IMR-90 (cell line): ENCODE measurements around the gene MIPEP. TPM values are rescaled to one million over a fixed set of nuclear protein-coding genes. Genes with fewer than 3 reads are reported as not detected.
A peak's percentile ranks its signal among the peaks of the same experiment; 100 is the strongest.

ENCODE experiments used
- ATAC-seq: fragments of 200-7000 bp; cut with Tn5 transposase; 2 replicates; pipeline ENCODE4 v1.9.1; 2020; ENCODE audit warnings: low read depth, mild to moderate bottlenecking, moderate library complexity
- BruUV-seq: library from RNA; stranded (reverse); fragments of 400-500 nt; replicated peaks from 2 replicates; lab custom pipeline; 2021; lab: Mats Ljungman, UMichigan
- CTCF ChIA-PET: fragments of 300-600 bp; formaldehyde crosslinking; extraction: SDS; loops from one replicate; lab custom pipeline; 2021; ENCODE audit warnings: antibody characterized with exemption; lab: Yijun Ruan, JAX
- POLR2A ChIA-PET: fragments of 300-600 bp; sonication (Branson Sonifier 250); formaldehyde crosslinking; loops from one replicate; lab custom pipeline; 2022; ENCODE audit warnings: antibody characterized with exemption; ENCODE audit not compliant: unreplicated experiment; lab: Charles Lee
- DNase-seq: peaks from one replicate; pipeline ENCODE4 v3.0.0; 2013
- H2AFZ ChIP-seq: replicated peaks from 2 replicates; pipeline ENCODE3; 2013; ENCODE audit warnings: low read length, mild to moderate bottlenecking; ENCODE audit not compliant: poor library complexity
- H2AK5ac ChIP-seq: 2 replicates; pipeline ENCODE4 v1.6.1; 2013; ENCODE audit warnings: low read depth, low read length, inconsistent platforms
- H2AK9ac ChIP-seq: replicated peaks from 2 replicates; pipeline ENCODE3; 2013; ENCODE audit warnings: mild to moderate bottlenecking, low read depth, low read length, moderate library complexity; ENCODE audit not compliant: poor library complexity
- H2BK120ac ChIP-seq: 2 replicates; pipeline ENCODE4 v1.6.1; 2013; ENCODE audit warnings: low read depth, low read length, inconsistent platforms
- H2BK15ac ChIP-seq: 3 replicates; pipeline ENCODE4 v1.6.1; 2013; ENCODE audit warnings: low read depth, low read length, inconsistent platforms
- H2BK20ac ChIP-seq: 2 replicates; pipeline ENCODE4 v1.6.1; 2013; ENCODE audit warnings: low read depth, mild to moderate bottlenecking, inconsistent platforms, low read length, moderate library complexity
- H2BK5ac ChIP-seq: 2 replicates; pipeline ENCODE4 v1.6.1; 2013; ENCODE audit warnings: mild to moderate bottlenecking, low read depth, low read length, inconsistent platforms; ENCODE audit not compliant: poor library complexity, severe bottlenecking
- H3K14ac ChIP-seq: replicated peaks from 2 replicates; pipeline ENCODE4 v1.6.1; 2013; ENCODE audit warnings: low read depth, low read length, inconsistent platforms
- H3K18ac ChIP-seq: 2 replicates; pipeline ENCODE4 v1.6.1; 2013; ENCODE audit warnings: low read depth, low read length, control low read depth
- H3K23ac ChIP-seq: 2 replicates; pipeline ENCODE4 v1.6.1; 2013; ENCODE audit warnings: low read depth, low read length, inconsistent platforms
- H3K27ac ChIP-seq: 2 replicates; pipeline ENCODE4 v1.5.1; 2013; ENCODE audit warnings: mild to moderate bottlenecking, control low read depth, low read length; ENCODE audit not compliant: insufficient read depth
- H3K27me3 ChIP-seq: 2 replicates; pipeline ENCODE4 v1.6.1; 2013; ENCODE audit warnings: low read length; ENCODE audit not compliant: control insufficient read depth, insufficient read depth
- H3K36me3 ChIP-seq: 2 replicates; pipeline ENCODE4 v1.6.1; 2013; ENCODE audit warnings: low read length, mixed read lengths; ENCODE audit not compliant: control insufficient read depth, insufficient read depth
- H3K4ac ChIP-seq: 2 replicates; pipeline ENCODE4 v1.6.1; 2013; ENCODE audit warnings: low read depth, low read length, inconsistent platforms
- H3K4me1 ChIP-seq: 2 replicates; pipeline ENCODE4 v1.6.1; 2013; ENCODE audit warnings: low read length, mixed read lengths; ENCODE audit not compliant: control insufficient read depth, insufficient read depth
- H3K4me2 ChIP-seq: 2 replicates; pipeline ENCODE4 v1.6.1; 2013; ENCODE audit warnings: low read depth, mild to moderate bottlenecking, control low read depth, low read length, moderate library complexity
- H3K4me3 ChIP-seq: 2 replicates; pipeline ENCODE4 v1.5.1; 2013; ENCODE audit warnings: low read depth, mild to moderate bottlenecking, control low read depth, low read length, moderate library complexity; ENCODE audit not compliant: insufficient read depth
- H3K56ac ChIP-seq: 2 replicates; pipeline ENCODE4 v1.6.1; 2013; ENCODE audit warnings: low read length, inconsistent platforms; ENCODE audit not compliant: insufficient read depth; ENCODE audit errors: extremely low read depth
- H3K79me1 ChIP-seq, 2 experiments: 2 replicates each; pipeline ENCODE4 v1.6.1; 2013; ENCODE audit warnings: low read length in 2 of 2, inconsistent platforms in 1 of 2, low read depth in 1 of 2
- H3K9ac ChIP-seq: 2 replicates; pipeline ENCODE4 v1.6.1; 2013; ENCODE audit warnings: low read depth, low read length, control low read depth
- H3K9me1 ChIP-seq: 2 replicates; pipeline ENCODE4 v1.6.1; 2013; ENCODE audit warnings: low read length, inconsistent platforms; ENCODE audit not compliant: insufficient read depth
- H3K9me3 ChIP-seq: 2 replicates; pipeline ENCODE4 v1.6.1; 2013; ENCODE audit warnings: low read length; ENCODE audit not compliant: control insufficient read depth, insufficient read depth
- H4K20me1 ChIP-seq: 2 replicates; pipeline ENCODE4 v1.6.1; 2013; ENCODE audit warnings: low read length, inconsistent platforms; ENCODE audit not compliant: insufficient read depth
- H4K5ac ChIP-seq: 2 replicates; pipeline ENCODE4 v1.6.1; 2013; ENCODE audit warnings: mild to moderate bottlenecking, low read depth, low read length, control low read depth
- H4K8ac ChIP-seq, 2 experiments: 2 replicates each; pipeline ENCODE4 v1.6.1; 2013; ENCODE audit warnings: low read depth in 2 of 2, low read length in 2 of 2, control low read depth in 1 of 2, inconsistent platforms in 1 of 2
- H4K91ac ChIP-seq: 2 replicates; pipeline ENCODE4 v1.6.1; 2013; ENCODE audit warnings: low read depth, low read length, inconsistent platforms; ENCODE audit not compliant: insufficient read depth
- CEBPB ChIP-seq: IDR thresholded peaks from 2 replicates; pipeline ENCODE4 v1.6.1; 2012; ENCODE audit warnings: low read depth, low read length, improper control_type of control experiment
- CTCF ChIP-seq: conservative IDR thresholded peaks from 2 replicates; pipeline ENCODE4 v1.5.1; 2012; ENCODE audit warnings: mild to moderate bottlenecking, low read depth, low read length, improper control_type of control experiment
- ELK1 ChIP-seq: fragments of 150-350 bp; IDR thresholded peaks from 2 replicates; pipeline ENCODE4 v1.6.1; 2016; ENCODE audit warnings: low read depth, mild to moderate bottlenecking, low read length, moderate library complexity, borderline replicate concordance
- MAFK ChIP-seq: IDR thresholded peaks from 2 replicates; pipeline ENCODE4 v1.6.1; 2012; ENCODE audit warnings: low read depth, low read length, improper control_type of control experiment
- MAZ ChIP-seq: IDR thresholded peaks from 2 replicates; pipeline ENCODE4 v1.6.1; 2012; ENCODE audit warnings: low read depth, mild to moderate bottlenecking, low read length, improper control_type of control experiment, moderate library complexity, borderline replicate concordance
- NFE2L2 ChIP-seq: fragments of 150-350 bp; IDR thresholded peaks from 2 replicates; pipeline ENCODE4 v1.6.1; 2016; ENCODE audit warnings: low read depth, mild to moderate bottlenecking, low read length
- RAD21 ChIP-seq: IDR thresholded peaks from 2 replicates; pipeline ENCODE4 v1.6.1; 2012; ENCODE audit warnings: low read length, improper control_type of control experiment
- RCOR1 ChIP-seq: IDR thresholded peaks from 2 replicates; pipeline ENCODE4 v1.6.1; 2012; ENCODE audit warnings: mild to moderate bottlenecking, low read length, improper control_type of control experiment; ENCODE audit not compliant: insufficient replicate concordance
- RFX5 ChIP-seq: IDR thresholded peaks from 2 replicates; pipeline ENCODE4 v1.8.0; 2012; ENCODE audit warnings: low read depth, mild to moderate bottlenecking, low read length, moderate library complexity
- SMC3 ChIP-seq: fragments of 150-350 bp; IDR thresholded peaks from 2 replicates; pipeline ENCODE4 v1.6.1; 2016; ENCODE audit warnings: low read depth, mild to moderate bottlenecking, antibody characterized with exemption, low read length, moderate library complexity
- USF2 ChIP-seq: fragments of 150-350 bp; IDR thresholded peaks from 2 replicates; pipeline ENCODE4 v1.6.1; 2017; ENCODE audit warnings: mild to moderate bottlenecking, antibody characterized with exemption, low read length, low read depth
- WGBS, 2 experiments: methylation state at CpG; one replicate each; pipeline versions ENCODE4 v1.1.5 to v1.1.7; 2013; ENCODE audit warnings: missing lambda C conversion rate in 2 of 2; ENCODE audit not compliant: insufficient read length in 1 of 2; ENCODE audit errors: extremely low coverage in 2 of 2; 5-methylcytosine and 5-hydroxymethylcytosine counted together
- dilution Hi-C: fragments of 300-500 bp; cut with HindIII; formaldehyde crosslinking; loops from one replicate; pipeline ENCODE4 v1.14.3; 2018; ENCODE audit warnings: low sequenced_read_pairs; ENCODE audit not compliant: unreplicated experiment
- in situ Hi-C: fragments of 300-500 bp; cut with MboI; formaldehyde crosslinking; loops from 3 replicates; pipeline ENCODE4 v1.14.3; 2019; ENCODE audit warnings: low sequenced_read_pairs, inconsistent platforms, mixed read lengths
- intact Hi-C: fragments of 100-400 bp; cut with micrococcal nuclease; formaldehyde crosslinking; loops from 2 replicates; pipeline ENCODE4 v1.10.0; 2022
- polyA plus RNA-seq, 3 experiments: library from polyadenylated mRNA; depleted of rRNA; stranded (reverse); fragments of >200 nt; gene quantifications; 2 replicates each; pipeline ENCODE4 v1.2.3, GENCODE V29; 2012; ENCODE audit warnings: low replicate concordance in 1 of 3
- total RNA-seq: library from RNA; depleted of rRNA; stranded (reverse); fragments of >200 nt; gene quantifications from 2 replicates; pipeline ENCODE4 v1.2.3, GENCODE V29; 2012

Gene MIPEP
- total and polyA plus RNA-seq, 2 of the 4 experiments (the other 2 are of a cell fraction): 15.0 to 21.5 TPM

GRCh38 chr13:23851106-23851505 lies 38.1 kb downstream of the MIPEP start:
- Histone ChIP-seq H3K27ac (no peak overlapping the region), H2AK9ac (no peak overlapping the region), H2BK120ac (no peak overlapping the region), H3K79me1 (no peaks in the 10 kb centered on the region), H3K27me3 (no peaks in the 10 kb centered on the region), H4K5ac (no peak overlapping the region), H3K4me1 (no peaks in the 10 kb centered on the region), H3K36me3 (peaks cover 3% of the 10 kb centered on the region), H3K9me3 (no peaks in the 10 kb centered on the region), H4K91ac (no peak overlapping the region), H3K9ac (no peak overlapping the region), H2BK5ac (no peak overlapping the region), H2AK5ac (no peak overlapping the region), H2BK20ac (no peak overlapping the region), H3K18ac (no peak overlapping the region), H3K4me3 (no peak overlapping the region), H2AFZ (no peak overlapping the region), H3K4ac (no peak overlapping the region), H3K56ac (no peak overlapping the region), H4K20me1 (no peaks in the 10 kb centered on the region), H3K4me2 (no peak overlapping the region), H2BK15ac (no peak overlapping the region), H4K8ac (no peak overlapping the region), H3K14ac (no peak overlapping the region), H3K23ac (no peak overlapping the region), H3K9me1 (peaks cover 3% of the 10 kb centered on the region)
- DNase-seq: peak; percentile 24
- dilution Hi-C loops: no loop called here
- TF ChIP-seq RFX5: no peak
- no peak for TF ChIP-seq NFE2L2
- TF ChIP-seq USF2: no peak
- no peak for TF ChIP-seq RCOR1
- TF ChIP-seq RAD21: no peak
- no peak for TF ChIP-seq CTCF
- TF ChIP-seq MAFK: no peak
- TF ChIP-seq ELK1: no peak
- TF ChIP-seq MAZ: no peak
- TF ChIP-seq SMC3: no peak
- no peak for TF ChIP-seq CEBPB
- no peak for ATAC-seq
- intact Hi-C loops: no loop called here
- no CpG with 5 or more reads among the region's 2 CpGs for WGBS, 2 experiments
- no TSS peak for BruUV-seq
- POLR2A ChIA-PET: interaction anchor here (0.5 kb wide), 1 partner anchor 137 kb away, joined by 10 read pairs; no protein-coding TSS in a partner anchor
- CTCF ChIA-PET: no interaction called here
- in situ Hi-C loops: no loop called here
